ENCODE measurements around the gene DPH6. TPM values are rescaled to one million over a fixed set of nuclear protein-coding genes. Genes with fewer than 3 reads are reported as not detected.
A peak's percentile ranks its signal among the peaks of the same experiment; 100 is the strongest.
"Not testable (repeated sequence)": the region's sequence is repeated elsewhere in the genome, so short reads cannot be mapped to it uniquely, and the experiment has no call there.

DPH6 gene, protein sequence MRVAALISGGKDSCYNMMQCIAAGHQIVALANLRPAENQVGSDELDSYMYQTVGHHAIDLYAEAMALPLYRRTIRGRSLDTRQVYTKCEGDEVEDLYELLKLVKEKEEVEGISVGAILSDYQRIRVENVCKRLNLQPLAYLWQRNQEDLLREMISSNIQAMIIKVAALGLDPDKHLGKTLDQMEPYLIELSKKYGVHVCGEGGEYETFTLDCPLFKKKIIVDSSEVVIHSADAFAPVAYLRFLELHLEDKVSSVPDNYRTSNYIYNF
- 7.2 to 7.8 TPM (median 7.3 TPM) in 3 replicates for total RNA-seq
- long read RNA-seq, partial matches to known transcripts = 2 of 5 reads
- long read RNA-seq, other reads (novel, unspliced or antisense) = 1 of 5 reads

- peak; percentile 55 for TF ChIP-seq CTCF (IDR thresholded peaks at IDR 0.05)
- H3K4me3 Mint-ChIP-seq (ENCODE audit: unreplicated experiment) = peak within 1 kb of the TSS; percentile 85
- H3K27me3 Mint-ChIP-seq (ENCODE audit: low read depth) = no peaks in the 10 kb centered on the region
- peaks cover 2% of the 10 kb centered on the region for H3K36me3 Mint-ChIP-seq (ENCODE audit: low read depth)
- peak within 1 kb of the TSS; percentile 96 for H3K27ac Mint-ChIP-seq (ENCODE audit: unreplicated experiment)
- peak; percentile 93 for DNase-seq (ENCODE audit: low spot score)
- H3K9me3 Mint-ChIP-seq (ENCODE audit: low read depth) = peaks cover 2% of the 10 kb centered on the region
- peaks cover 40% of the 10 kb centered on the region for H3K4me1 Mint-ChIP-seq (ENCODE audit: low read depth)
Measured at GRCh38 chr15:35545824-35546510, at the start of gene DPH6. Gene DPH6, minus strand, starts transcription at chr15:35546165. Its CDS starts 24 bp downstream, at chr15:35546141.

DNA sequence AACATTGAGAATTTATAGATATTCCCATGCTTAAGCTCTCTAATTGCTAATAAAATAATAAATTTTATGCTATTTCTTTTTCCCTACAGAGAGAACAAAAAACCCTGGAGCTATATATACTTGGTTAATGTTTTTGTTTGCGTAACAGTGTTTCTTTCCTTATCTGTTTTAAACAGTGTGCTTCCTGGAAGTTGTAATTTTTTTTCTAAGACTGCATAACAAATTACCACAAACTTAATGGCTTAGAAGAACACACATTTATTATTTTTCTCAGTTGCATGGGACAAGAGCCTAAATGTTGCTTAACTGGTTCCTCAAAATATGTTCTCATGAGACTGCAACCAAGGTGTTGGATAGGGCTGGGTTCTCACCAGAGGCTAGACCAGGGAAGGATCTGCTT, 49.7 kb upstream of the DPH6 start:
- H3K27me3 Mint-ChIP-seq (ENCODE audit: low read depth) = no peaks in the 10 kb centered on the region
- H3K4me1 Mint-ChIP-seq (ENCODE audit: low read depth) = no peaks in the 10 kb centered on the region
- H3K36me3 Mint-ChIP-seq (ENCODE audit: low read depth) = peaks cover 2% of the 10 kb centered on the region
- H3K4me3 Mint-ChIP-seq (ENCODE audit: unreplicated experiment) = no peak overlapping the region
- peaks cover 4% of the 10 kb centered on the region for H3K9me3 Mint-ChIP-seq (ENCODE audit: low read depth)
- no peak for TF ChIP-seq CTCF (IDR thresholded peaks at IDR 0.05)
- no peak for DNase-seq (ENCODE audit: low spot score)
- H3K27ac Mint-ChIP-seq (ENCODE audit: unreplicated experiment) = no peak overlapping the region

GRCh38 chr15:35591987-35592386, 46.0 kb upstream of the DPH6 start:
- H3K4me1 Mint-ChIP-seq (ENCODE audit: low read depth); H3K36me3 Mint-ChIP-seq (ENCODE audit: low read depth); DNase-seq (ENCODE audit: low spot score); H3K27me3 Mint-ChIP-seq (ENCODE audit: low read depth); H3K27ac Mint-ChIP-seq (ENCODE audit: unreplicated experiment); H3K9me3 Mint-ChIP-seq (ENCODE audit: low read depth); H3K4me3 Mint-ChIP-seq (ENCODE audit: unreplicated experiment): not testable (repeated sequence)

GRCh38 chr15:35583863-35584528, 38.0 kb upstream of the DPH6 start:
- H3K36me3 Mint-ChIP-seq (ENCODE audit: low read depth) = no peaks in the 10 kb centered on the region
- no peak overlapping the region for H3K27ac Mint-ChIP-seq (ENCODE audit: unreplicated experiment)
- no peaks in the 10 kb centered on the region for H3K27me3 Mint-ChIP-seq (ENCODE audit: low read depth)
- peaks cover 10% of the 10 kb centered on the region for H3K4me1 Mint-ChIP-seq (ENCODE audit: low read depth)
- H3K4me3 Mint-ChIP-seq (ENCODE audit: unreplicated experiment) = no peak overlapping the region
- DNase-seq (ENCODE audit: low spot score) = no peak
- no peak for TF ChIP-seq CTCF (IDR thresholded peaks at IDR 0.05)
- no peaks in the 10 kb centered on the region for H3K9me3 Mint-ChIP-seq (ENCODE audit: low read depth)

- no peaks in the 10 kb centered on the region for H3K36me3 Mint-ChIP-seq (ENCODE audit: low read depth)
- no peak overlapping the region for H3K27ac Mint-ChIP-seq (ENCODE audit: unreplicated experiment)
- TF ChIP-seq CTCF (IDR thresholded peaks at IDR 0.05) = no peak
- DNase-seq (ENCODE audit: low spot score) = no peak
- H3K9me3 Mint-ChIP-seq (ENCODE audit: low read depth) = no peaks in the 10 kb centered on the region
- peaks cover 10% of the 10 kb centered on the region for H3K4me1 Mint-ChIP-seq (ENCODE audit: low read depth)
- H3K27me3 Mint-ChIP-seq (ENCODE audit: low read depth) = no peaks in the 10 kb centered on the region
- no peak overlapping the region for H3K4me3 Mint-ChIP-seq (ENCODE audit: unreplicated experiment)
Measured at GRCh38 chr15:35580606-35581005, 34.6 kb upstream of the DPH6 start.
